ENCODE measurements around the gene MGRN1.

DNA sequence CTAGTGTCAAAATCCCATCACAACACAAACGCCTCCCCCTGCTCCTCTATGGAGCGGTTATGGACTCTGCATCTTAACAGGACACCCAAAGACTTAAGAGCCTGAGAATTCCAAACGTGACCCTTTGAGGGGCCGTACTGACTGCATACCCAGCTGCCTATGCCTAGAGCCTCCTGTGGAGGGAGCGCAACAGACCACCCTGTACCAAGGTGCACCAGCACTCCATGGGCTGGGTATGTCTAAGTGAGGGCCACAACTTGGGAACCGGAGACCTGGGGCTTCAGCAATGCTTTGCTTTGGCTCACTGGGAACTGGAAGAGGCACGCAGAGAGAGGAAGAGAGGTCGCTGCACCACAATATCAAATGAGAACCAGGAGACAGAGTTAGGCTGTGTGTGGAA, 104.0 kb downstream of the MGRN1 start:
- TF ChIP-seq, protein P1, sequence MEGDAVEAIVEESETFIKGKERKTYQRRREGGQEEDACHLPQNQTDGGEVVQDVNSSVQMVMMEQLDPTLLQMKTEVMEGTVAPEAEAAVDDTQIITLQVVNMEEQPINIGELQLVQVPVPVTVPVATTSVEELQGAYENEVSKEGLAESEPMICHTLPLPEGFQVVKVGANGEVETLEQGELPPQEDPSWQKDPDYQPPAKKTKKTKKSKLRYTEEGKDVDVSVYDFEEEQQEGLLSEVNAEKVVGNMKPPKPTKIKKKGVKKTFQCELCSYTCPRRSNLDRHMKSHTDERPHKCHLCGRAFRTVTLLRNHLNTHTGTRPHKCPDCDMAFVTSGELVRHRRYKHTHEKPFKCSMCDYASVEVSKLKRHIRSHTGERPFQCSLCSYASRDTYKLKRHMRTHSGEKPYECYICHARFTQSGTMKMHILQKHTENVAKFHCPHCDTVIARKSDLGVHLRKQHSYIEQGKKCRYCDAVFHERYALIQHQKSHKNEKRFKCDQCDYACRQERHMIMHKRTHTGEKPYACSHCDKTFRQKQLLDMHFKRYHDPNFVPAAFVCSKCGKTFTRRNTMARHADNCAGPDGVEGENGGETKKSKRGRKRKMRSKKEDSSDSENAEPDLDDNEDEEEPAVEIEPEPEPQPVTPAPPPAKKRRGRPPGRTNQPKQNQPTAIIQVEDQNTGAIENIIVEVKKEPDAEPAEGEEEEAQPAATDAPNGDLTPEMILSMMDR (IDR thresholded peaks at IDR 0.05), result no peak
- no peak for TF ChIP-seq POLR2A (IDR thresholded peaks at IDR 0.05)
